GM20000 (cell line): ENCODE measurements around the gene KRTAP19-7.

Experiments used
- DNase-seq: peaks from one replicate; pipeline ENCODE4 v3.0.0; 2012; ENCODE audit warnings: low spot score
- CTCF ChIP-seq: IDR thresholded peaks from 2 replicates; pipeline ENCODE4 v1.5.1; 2012; ENCODE audit warnings: mild to moderate bottlenecking, control low read depth; ENCODE audit errors: extremely low read depth, missing control alignments

The KRTAP19-7 gene

GRCh38 chr21:30561264-30561895, at the start of gene KRTAP19-7:
Gene KRTAP19-7 (minus strand): TSS chr21:30561314. CDS start chr21:30561289, 25 bp downstream.
- no peak for DNase-seq
- no peak for TF ChIP-seq CTCF

- no peak for TF ChIP-seq CTCF
Observed at GRCh38 chr21:30605968-30606367, 44.9 kb upstream of the KRTAP19-7 start.

GRCh38 chr21:30600787-30601186, 39.7 kb upstream of the KRTAP19-7 start, which contains the start of gene KRTAP22-1:
Gene KRTAP22-1 (plus strand): TSS chr21:30601087.
- DNase-seq: no peak
- no peak for TF ChIP-seq CTCF

More at GRCh38 chr21:30605968-30606367, 44.9 kb upstream of the KRTAP19-7 start:
- no peak for DNase-seq

- no peak for TF ChIP-seq CTCF
- DNase-seq: no peak
Observed at GRCh38 chr21:30598802-30599201, 37.7 kb upstream of the KRTAP19-7 start, which contains the start of gene KRTAP6-2. Gene KRTAP6-2 (minus strand): TSS chr21:30598902. CDS start chr21:30598874, 28 bp downstream.

- TF ChIP-seq CTCF: no peak
- DNase-seq: no peak
Observed at GRCh38 chr21:30592140-30592539, 31.0 kb upstream of the KRTAP19-7 start, which contains the start of gene KRTAP6-3. Gene KRTAP6-3 (plus strand): TSS chr21:30592440. CDS start chr21:30592446, 6 bp downstream.

- no peak for TF ChIP-seq CTCF
- DNase-seq: no peak
Observed at GRCh38 chr21:30590297-30590696, 29.2 kb upstream of the KRTAP19-7 start, which contains the start of gene KRTAP22-2. Gene KRTAP22-2 (minus strand): TSS chr21:30590397.

DNA sequence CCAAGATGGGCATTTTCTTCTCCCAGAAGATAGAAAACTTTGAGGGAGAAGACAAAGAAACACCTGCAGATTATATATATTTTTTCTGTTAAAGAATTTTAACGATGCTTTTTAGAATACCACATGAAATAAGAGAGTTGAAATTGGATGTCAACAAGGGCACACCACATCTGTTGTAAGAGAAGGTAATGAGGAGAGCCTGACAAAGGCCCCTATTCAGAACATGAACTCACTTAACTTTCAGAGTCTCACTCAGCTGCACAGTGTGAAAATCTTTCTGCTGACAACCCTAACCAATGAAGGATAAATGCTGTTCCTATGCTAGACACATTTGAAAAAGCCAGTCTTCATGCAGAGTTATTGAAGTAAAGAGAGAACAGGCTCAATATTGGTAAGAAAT, 21.8 kb upstream of the KRTAP19-7 start:
- TF ChIP-seq CTCF: no peak
- DNase-seq: no peak
